HepG2 (cell line): ENCODE results near the gene PRKG1. TPM values are rescaled to one million over a fixed set of nuclear protein-coding genes. Genes with fewer than 3 reads are reported as not detected.
A peak's percentile ranks its signal among the peaks of the same experiment; 100 is the strongest.

ENCODE experiments used
- ARNTL ChIP-seq: sonication (generic); formaldehyde crosslinking; IDR thresholded peaks from 2 replicates; pipeline ENCODE4 v1.4.0; 2020; ENCODE audit warnings: mild to moderate bottlenecking, missing genetic modification reagents
- ERF ChIP-seq: IDR thresholded peaks from 2 replicates; pipeline ENCODE4 v1.6.1; 2018; ENCODE audit warnings: missing biosample characterization, missing genetic modification reagents
- FOXK1 ChIP-seq: sonication (generic); formaldehyde crosslinking; IDR thresholded peaks from 2 replicates; pipeline ENCODE4 v1.4.0; 2020; ENCODE audit warnings: low read depth, missing genetic modification reagents, borderline replicate concordance
- GATA4 ChIP-seq: sonication (generic); IDR thresholded peaks from 2 replicates; pipeline ENCODE4 v1.6.1; 2016; ENCODE audit warnings: antibody characterized with exemption, low read depth, borderline replicate concordance
- LCORL ChIP-seq, 2 experiments: fragments of 450-650 bp in 1 of 2; sonication (generic) in 1 of 2; formaldehyde crosslinking in 1 of 2; IDR thresholded peaks; 2 replicates each; pipeline versions ENCODE4 v1.5.0 to v1.6.1; 2017 to 2020; ENCODE audit warnings: antibody characterized with exemption in 1 of 2, missing genetic modification reagents in 1 of 2
- MAZ ChIP-seq, 2 experiments: sonication (generic) in 1 of 2; formaldehyde crosslinking in 1 of 2; IDR thresholded peaks; 2 replicates each; pipeline versions ENCODE4 v1.5.0 to v1.6.1; 2012 to 2020; ENCODE audit warnings: low read depth in 2 of 2, mild to moderate bottlenecking in 2 of 2, borderline replicate concordance in 1 of 2, improper control_type of control experiment in 1 of 2, low read length in 1 of 2, missing genetic modification reagents in 1 of 2, moderate library complexity in 1 of 2
- NFKB2 ChIP-seq: sonication (generic); formaldehyde crosslinking; IDR thresholded peaks from 2 replicates; pipeline ENCODE4 v1.4.0; 2020; ENCODE audit warnings: missing genetic modification reagents, borderline replicate concordance
- RAD21 ChIP-seq: fragments of 450-650 bp; formaldehyde crosslinking; IDR thresholded peaks from 2 replicates; pipeline ENCODE4 v1.5.0; 2020; ENCODE audit warnings: mild to moderate bottlenecking
- ZNF264 ChIP-seq: sonication (generic); formaldehyde crosslinking; IDR thresholded peaks from 2 replicates; pipeline ENCODE4 v1.4.0; 2020; ENCODE audit warnings: missing genetic modification reagents
- ZNF646 ChIP-seq: sonication (generic); formaldehyde crosslinking; IDR thresholded peaks from 2 replicates; pipeline ENCODE4 v1.9.0; 2021; ENCODE audit warnings: mild to moderate bottlenecking, missing genetic modification reagents
- polyA plus RNA-seq, 8 experiments: library from polyadenylated mRNA; depleted of rRNA in 3 of 8; stranded (reverse) in 7 of 8; unstranded in 1 of 8; fragments of >200 nt; fragmentation: Illumina TruSeq in 4 of 8; extraction: Trizol in 4 of 8; gene quantifications; 2 replicates each; pipeline versions ENCODE4 v1.2.1 to v1.2.3, GENCODE V29; 2011 to 2016; ENCODE audit warnings: low read depth in 4 of 8, missing spikeins in 1 of 8, mixed read lengths in 1 of 8; ENCODE audit not compliant: insufficient read depth in 1 of 8
- total RNA-seq, 5 experiments: library from RNA; depleted of rRNA; stranded (reverse); fragments of >200 nt; fragmentation: Illumina TruSeq; extraction: Trizol; gene quantifications; 2 replicates each; pipeline ENCODE4 v1.2.3, GENCODE V29; 2016; ENCODE audit warnings: low read depth in 1 of 5
- TF ChIP-seq, protein P1 (sequence below): sonication (generic); formaldehyde crosslinking; IDR thresholded peaks from 2 replicates; pipeline ENCODE4 v1.4.0; 2020; ENCODE audit warnings: missing genetic modification reagents
- TF ChIP-seq, protein P2 (sequence below): IDR thresholded peaks from 2 replicates; pipeline ENCODE4 v1.4.0; 2020; ENCODE audit warnings: mild to moderate bottlenecking, missing genetic modification reagents

PRKG1 gene
- total and polyA plus RNA-seq, 2 of the 13 experiments (the other 11 are each of a cell fraction or from before 2014, with no cell fraction given): 0.01 TPM; not detected in 1

DNA sequence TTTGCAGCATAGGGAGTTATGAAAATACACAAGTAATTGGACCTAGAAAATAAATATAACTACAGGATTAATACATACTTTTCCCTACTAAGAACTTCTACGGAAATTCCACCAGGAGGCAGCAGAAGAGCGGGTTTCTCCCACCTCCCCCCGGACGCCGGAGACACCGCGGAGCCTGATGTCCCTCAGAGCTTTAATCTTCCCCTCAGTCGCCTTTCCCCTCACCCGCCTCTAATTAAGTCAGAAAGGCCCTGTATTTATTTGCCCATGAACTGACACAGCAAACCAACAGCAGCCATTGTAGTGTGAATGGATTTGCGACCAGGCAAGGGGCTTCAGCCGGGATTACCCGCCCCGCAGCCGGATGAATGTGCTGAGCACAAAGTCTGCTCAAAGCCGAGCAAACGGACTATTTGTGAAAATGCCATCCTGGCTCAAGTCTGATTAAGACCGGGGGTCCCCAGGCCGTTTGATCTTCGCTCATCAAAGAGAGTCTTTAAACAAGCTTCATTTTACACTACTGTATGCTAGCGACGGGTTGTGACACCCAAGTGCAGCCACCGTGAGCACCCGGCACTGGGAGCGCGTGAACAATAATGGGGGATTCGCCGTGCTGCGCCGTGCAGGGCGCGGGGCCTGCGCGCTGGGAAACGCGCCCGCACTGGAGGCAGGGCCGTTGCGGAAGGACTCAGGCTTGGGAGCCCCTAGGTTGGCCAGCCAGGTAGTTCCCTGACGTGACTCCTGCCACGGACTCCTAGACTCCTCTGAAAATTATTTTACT is 1234.2 kb downstream of the PRKG1 start (continued):
- TF ChIP-seq, protein P1, sequence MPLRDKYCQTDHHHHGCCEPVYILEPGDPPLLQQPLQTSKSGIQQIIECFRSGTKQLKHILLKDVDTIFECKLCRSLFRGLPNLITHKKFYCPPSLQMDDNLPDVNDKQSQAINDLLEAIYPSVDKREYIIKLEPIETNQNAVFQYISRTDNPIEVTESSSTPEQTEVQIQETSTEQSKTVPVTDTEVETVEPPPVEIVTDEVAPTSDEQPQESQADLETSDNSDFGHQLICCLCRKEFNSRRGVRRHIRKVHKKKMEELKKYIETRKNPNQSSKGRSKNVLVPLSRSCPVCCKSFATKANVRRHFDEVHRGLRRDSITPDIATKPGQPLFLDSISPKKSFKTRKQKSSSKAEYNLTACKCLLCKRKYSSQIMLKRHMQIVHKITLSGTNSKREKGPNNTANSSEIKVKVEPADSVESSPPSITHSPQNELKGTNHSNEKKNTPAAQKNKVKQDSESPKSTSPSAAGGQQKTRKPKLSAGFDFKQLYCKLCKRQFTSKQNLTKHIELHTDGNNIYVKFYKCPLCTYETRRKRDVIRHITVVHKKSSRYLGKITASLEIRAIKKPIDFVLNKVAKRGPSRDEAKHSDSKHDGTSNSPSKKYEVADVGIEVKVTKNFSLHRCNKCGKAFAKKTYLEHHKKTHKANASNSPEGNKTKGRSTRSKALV: peak; percentile 97
- TF ChIP-seq ZNF264 (CRISPR knock-in tag) (0 out of 2 replicates have a peak, but pooled peaks have one; percentile 16), LCORL (IDR thresholded peaks at IDR 0.05) (no peak), LCORL (CRISPR knock-in tag; IDR thresholded peaks at IDR 0.05) (peak; percentile 59; the same call in 1 of the 2 replicates), FOXK1 (CRISPR knock-in tag) (no peak), ZNF646 (CRISPR knock-in tag) (0 out of 2 replicates have a peak, but pooled peaks have one; percentile 7), ARNTL (CRISPR knock-in tag) (no peak; the same call in 1 of the 2 replicates), GATA4 (no peak), NFKB2 (CRISPR knock-in tag) (0 out of 2 replicates have a peak, but pooled peaks have one; percentile 59), RAD21 (CRISPR knock-in tag) (peak; percentile 95), MAZ (IDR thresholded peaks at IDR 0.05; ENCODE audit: borderline replicate concordance, low read depth, low read length) (peak; percentile 44; the same call in 1 of the 2 replicates), MAZ (CRISPR knock-in tag; IDR thresholded peaks at IDR 0.05; ENCODE audit: low read depth) (no peak), ERF (peak; percentile 56; the same call in 1 of the 2 replicates)
- TF ChIP-seq, protein P2, sequence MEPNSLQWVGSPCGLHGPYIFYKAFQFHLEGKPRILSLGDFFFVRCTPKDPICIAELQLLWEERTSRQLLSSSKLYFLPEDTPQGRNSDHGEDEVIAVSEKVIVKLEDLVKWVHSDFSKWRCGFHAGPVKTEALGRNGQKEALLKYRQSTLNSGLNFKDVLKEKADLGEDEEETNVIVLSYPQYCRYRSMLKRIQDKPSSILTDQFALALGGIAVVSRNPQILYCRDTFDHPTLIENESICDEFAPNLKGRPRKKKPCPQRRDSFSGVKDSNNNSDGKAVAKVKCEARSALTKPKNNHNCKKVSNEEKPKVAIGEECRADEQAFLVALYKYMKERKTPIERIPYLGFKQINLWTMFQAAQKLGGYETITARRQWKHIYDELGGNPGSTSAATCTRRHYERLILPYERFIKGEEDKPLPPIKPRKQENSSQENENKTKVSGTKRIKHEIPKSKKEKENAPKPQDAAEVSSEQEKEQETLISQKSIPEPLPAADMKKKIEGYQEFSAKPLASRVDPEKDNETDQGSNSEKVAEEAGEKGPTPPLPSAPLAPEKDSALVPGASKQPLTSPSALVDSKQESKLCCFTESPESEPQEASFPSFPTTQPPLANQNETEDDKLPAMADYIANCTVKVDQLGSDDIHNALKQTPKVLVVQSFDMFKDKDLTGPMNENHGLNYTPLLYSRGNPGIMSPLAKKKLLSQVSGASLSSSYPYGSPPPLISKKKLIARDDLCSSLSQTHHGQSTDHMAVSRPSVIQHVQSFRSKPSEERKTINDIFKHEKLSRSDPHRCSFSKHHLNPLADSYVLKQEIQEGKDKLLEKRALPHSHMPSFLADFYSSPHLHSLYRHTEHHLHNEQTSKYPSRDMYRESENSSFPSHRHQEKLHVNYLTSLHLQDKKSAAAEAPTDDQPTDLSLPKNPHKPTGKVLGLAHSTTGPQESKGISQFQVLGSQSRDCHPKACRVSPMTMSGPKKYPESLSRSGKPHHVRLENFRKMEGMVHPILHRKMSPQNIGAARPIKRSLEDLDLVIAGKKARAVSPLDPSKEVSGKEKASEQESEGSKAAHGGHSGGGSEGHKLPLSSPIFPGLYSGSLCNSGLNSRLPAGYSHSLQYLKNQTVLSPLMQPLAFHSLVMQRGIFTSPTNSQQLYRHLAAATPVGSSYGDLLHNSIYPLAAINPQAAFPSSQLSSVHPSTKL (CRISPR knock-in tag): peak; percentile 34; the same call in 1 of the 2 replicates
